Suppressor macrophage (primary cell): Measurements from ENCODE around the gene ERAL1.
A peak's percentile ranks its signal among the peaks of the same experiment; 100 is the strongest.

Experiments used
- DNase-seq, 4 experiments: peaks; one replicate each; pipeline ENCODE4 v3.0.0-alpha.2; 2020 to 2022

Gene ERAL1

DNA sequence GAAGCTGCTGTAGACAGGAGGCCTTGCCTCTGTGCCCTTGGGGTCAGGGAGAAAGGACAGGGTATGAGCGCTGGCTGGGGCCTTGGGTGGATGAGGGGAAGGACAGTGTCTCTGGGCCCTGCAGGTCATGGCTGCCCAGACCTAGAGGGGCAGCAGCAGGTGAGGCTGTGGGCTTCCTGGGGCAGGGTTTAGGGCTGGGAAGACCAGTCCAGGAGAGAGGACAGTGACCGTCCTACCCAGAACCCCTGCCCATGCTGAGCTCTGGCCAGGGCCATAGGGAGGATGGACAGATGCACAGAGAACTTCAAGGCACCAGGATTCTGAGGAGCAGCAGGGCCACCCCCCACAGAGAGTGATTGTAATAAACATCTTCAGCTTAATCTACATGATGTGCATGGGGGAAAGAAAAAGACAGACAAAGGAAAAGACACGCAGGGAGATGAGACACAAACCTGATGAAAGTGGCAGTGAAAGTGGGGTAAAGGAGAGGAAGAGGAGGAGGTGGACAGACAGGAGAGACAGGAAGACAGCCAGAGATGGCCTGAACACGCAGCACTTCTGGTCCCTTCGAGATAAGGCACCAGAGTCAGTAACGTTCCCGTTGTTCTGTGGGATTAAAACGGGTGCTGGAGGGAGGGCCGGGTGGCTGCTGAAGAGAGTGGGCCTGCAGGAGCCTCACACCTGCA lies 25.2 kb downstream of the ERAL1 start:
- DNase-seq = no peak

GRCh38 chr17:28880572-28880945 lies 25.7 kb downstream of the ERAL1 start:
- DNase-seq = no peak

GRCh38 chr17:28881533-28882056 lies 26.8 kb downstream of the ERAL1 start:
- no peak for DNase-seq

GRCh38 chr17:28882154-28882895 lies 27.5 kb downstream of the ERAL1 start:
- no peak for DNase-seq

DNA sequence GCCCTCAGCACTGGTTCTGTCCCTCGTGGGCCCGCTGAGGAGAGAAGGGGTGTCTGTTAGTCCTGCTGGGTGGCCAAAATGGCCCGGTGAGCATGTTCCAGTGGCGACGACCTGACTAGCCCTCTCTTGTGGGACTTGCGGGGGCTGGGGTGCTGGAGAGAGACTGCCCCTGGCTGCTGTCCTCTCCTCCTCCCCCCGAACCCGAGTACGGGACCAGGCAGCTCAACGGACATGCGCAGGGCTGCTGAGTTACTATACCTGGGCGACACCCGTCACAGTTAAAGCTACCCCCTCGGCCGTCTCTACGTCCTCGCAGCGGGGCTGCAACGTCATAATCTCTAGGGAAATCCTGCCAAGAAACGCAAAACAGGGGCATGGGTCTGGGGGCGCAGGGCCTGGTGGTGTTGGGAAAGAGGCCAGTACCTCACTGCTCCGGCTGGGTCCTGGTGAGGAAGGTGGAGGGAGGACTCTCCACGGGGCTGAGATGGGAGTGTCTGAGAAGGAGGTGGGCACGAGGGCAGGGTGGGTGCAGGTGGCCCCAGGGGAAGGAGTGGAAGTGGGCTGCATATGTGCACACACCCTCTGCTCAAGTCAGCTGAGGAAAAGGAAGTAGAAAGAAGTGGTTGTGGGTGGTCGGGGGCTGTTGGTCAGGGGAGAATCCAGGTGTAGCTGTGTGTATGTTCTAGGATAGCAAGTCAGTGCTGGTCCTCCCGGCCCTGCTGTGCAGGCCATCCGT lies 29.3 kb downstream of the ERAL1 start:
- DNase-seq = no peak

- no peak for DNase-seq
These were observed 30.5 kb downstream of the ERAL1 start for GRCh38 chr17:28885363-28885762.

GRCh38 chr17:28885951-28886350 lies 31.1 kb downstream of the ERAL1 start:
- DNase-seq = no peak

GRCh38 chr17:28887871-28888471 lies 33.2 kb downstream of the ERAL1 start:
- DNase-seq = no peak

DNA sequence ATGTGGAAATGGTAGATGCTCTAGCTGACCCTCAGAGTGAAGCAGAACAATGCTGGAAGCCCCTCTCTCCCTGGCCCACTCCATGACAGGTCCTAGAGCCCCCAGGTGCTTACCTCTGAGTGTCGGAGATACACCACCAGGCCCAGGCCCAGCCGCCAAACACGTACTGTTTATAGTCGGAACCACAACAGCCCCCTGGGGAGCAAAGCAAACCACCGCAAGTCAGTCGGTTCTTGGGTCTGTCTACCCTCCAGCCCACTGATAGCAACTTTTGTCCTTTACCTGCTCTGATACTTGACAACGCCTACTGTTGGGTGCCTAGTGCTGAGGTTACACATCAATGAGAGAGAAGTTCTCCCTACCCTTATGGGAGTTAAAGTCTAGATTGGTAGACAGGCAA lies 34.0 kb downstream of the ERAL1 start:
- no peak for DNase-seq

- DNase-seq = peak; percentile 43 to 70 (median 56)
These were observed 35.2 kb downstream of the ERAL1 start for GRCh38 chr17:28889996-28890395.

GRCh38 chr17:28891201-28891600 lies 36.4 kb downstream of the ERAL1 start:
- no peak for DNase-seq

DNA sequence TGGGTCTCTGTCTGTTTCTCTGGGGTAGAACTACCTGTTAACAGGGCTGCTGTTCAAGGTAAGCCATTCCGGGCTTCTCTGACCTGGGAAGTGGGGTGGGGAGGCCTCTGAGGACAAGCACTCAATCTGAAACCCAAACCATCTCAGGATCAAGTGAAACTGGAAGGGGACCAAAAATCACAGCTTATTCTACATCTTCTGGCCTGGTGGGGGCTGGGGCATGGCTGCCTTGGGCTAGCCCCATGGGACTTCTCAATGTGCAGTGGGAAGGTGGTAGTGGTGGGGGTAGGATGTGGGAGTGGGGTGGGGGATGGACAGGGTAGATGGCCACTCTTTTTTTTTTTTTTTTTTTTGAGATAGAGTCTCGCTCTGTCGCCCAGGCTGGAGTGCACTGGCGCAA lies 37.2 kb downstream of the ERAL1 start:
- no peak for DNase-seq

- DNase-seq = peak; percentile 67 to 83 (median 78)
These were observed 38.7 kb downstream of the ERAL1 start for GRCh38 chr17:28893248-28894183.

- no peak for DNase-seq
These were observed 41.1 kb downstream of the ERAL1 start for GRCh38 chr17:28895794-28896447.

- DNase-seq = no peak
These were observed 41.7 kb downstream of the ERAL1 start for GRCh38 chr17:28896491-28896883.

DNA sequence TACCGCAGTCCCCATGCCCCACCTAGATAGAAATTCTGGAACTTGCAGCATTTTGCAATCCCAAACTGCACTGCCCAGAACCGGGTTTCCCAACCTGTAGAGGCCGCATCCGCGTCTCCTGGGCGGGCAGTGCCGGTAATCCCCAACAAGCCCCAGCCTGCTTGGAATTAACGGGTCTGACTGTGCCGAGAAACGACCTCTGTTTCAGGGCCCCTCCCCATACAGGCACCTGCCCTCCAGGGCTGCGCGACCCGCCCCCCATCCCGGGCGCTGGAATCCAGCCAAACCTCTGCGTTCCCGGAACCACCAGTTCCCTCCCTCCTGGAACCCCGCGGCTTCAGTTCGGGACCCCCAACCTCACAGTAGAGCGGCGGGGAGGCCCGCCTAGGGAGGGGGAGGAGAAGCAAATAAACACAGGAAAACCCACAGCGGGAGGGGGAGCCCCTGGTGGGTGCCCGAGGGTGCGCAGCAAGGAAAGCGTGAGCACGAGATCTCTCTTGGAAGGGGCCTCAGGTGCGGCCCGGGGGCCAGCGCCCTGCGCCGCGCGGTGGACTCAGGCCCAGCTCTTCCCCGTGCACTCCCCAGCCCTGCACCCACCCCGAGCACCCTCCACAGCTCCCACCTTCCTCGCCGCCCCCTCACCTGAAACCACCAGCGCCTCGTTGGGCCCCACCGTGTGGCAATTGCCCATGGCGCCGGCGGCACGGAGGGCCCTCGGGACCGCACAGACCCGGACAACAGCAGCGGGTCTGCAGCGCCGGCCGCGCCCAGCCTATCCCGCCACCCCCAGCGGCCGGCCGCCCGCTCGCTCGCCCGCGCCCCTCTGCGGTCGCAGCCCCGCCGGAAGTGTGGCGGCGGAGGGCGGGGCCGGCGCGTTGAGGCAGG lies 42.3 kb downstream of the ERAL1 start, which contains the start of gene FLOT2:
FLOT2 (minus strand) TSS at position 850 of the 885 bp plus-strand sequence; CDS start at position 691, 159 bp downstream.
- peak; percentile 41 to 77 (median 58) for DNase-seq

- DNase-seq = no peak
These were observed 43.1 kb downstream of the ERAL1 start for GRCh38 chr17:28897769-28898526.

GRCh38 chr17:28898527-28898955 lies 43.7 kb downstream of the ERAL1 start:
- DNase-seq = no peak

- DNase-seq = no peak
These were observed 44.5 kb downstream of the ERAL1 start for GRCh38 chr17:28899212-28899815.
